ENCODE data around the gene PVALEF. TPM values are rescaled to one million over a fixed set of nuclear protein-coding genes. Genes with fewer than 3 reads are reported as not detected.

PVALEF gene
- total and polyA plus RNA-seq, 2 of the 13 experiments (the other 11 are each of a cell fraction or from before 2014, with no cell fraction given): 0.18 TPM

DNA sequence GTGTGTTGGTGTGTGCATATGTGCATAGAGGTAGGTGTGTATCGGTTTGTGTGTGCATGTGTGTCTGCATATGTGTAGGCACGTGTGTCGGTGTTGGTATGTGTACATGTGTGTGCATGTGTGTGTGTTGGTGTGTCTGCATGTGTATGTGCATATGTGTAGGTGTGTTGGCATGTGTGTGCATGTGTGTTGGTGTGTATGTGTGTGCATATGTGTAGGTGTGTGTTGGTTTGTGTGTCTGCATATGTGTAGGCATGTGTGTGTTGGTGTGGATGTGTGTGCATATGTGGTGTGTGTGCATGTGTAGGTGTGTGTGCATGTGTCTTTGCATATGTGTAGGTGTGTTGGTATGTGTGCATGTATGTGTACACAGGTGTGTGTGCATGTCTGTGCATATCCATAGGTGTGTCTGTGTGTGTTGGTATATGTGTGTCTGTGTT is 4.6 kb downstream of the PVALEF start (continued):
- TF ChIP-seq ZNF747 (CRISPR knock-in tag; IDR thresholded peaks at IDR 0.05; ENCODE audit: borderline replicate concordance): no peak
- TF ChIP-seq, protein P1, sequence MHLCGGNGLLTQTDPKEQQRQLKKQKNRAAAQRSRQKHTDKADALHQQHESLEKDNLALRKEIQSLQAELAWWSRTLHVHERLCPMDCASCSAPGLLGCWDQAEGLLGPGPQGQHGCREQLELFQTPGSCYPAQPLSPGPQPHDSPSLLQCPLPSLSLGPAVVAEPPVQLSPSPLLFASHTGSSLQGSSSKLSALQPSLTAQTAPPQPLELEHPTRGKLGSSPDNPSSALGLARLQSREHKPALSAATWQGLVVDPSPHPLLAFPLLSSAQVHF (CRISPR knock-in tag; IDR thresholded peaks at IDR 0.05): 0 out of 2 replicates have a peak, but pooled peaks have one; percentile 33
- no peak for TF ChIP-seq RERE (CRISPR knock-in tag; IDR thresholded peaks at IDR 0.05; ENCODE audit: low read depth)
- no peak for TF ChIP-seq GATAD2A (CRISPR knock-in tag; IDR thresholded peaks at IDR 0.05)
- TF ChIP-seq ZSCAN22 (CRISPR knock-in tag; IDR thresholded peaks at IDR 0.05): no peak
- no peak for TF ChIP-seq SP4 (CRISPR knock-in tag; IDR thresholded peaks at IDR 0.05)
- 0 out of 2 replicates have a peak, but pooled peaks have one; percentile 13 for TF ChIP-seq ZNF530 (CRISPR knock-in tag; IDR thresholded peaks at IDR 0.05; ENCODE audit: low read depth)
- TF ChIP-seq SMAD3 (CRISPR knock-in tag; IDR thresholded peaks at IDR 0.05): no peak
